Stomach (tissue), 4 donors: Measurements from ENCODE around the gene CLRN3.

Experiments used
- CTCF ChIP-seq, 7 experiments: fragments of 450-650 bp in 4 of 7; fragments of 200-600 bp in 3 of 7; sonication (generic) in 3 of 7; IDR thresholded peaks; one replicate each; pipeline ENCODE4 v1.5.1; 2016 to 2019; ENCODE audit warnings: antibody characterized with exemption in 7 of 7, control low read depth in 2 of 7, mild to moderate bottlenecking in 1 of 7
- POLR2A ChIP-seq, 4 donors: fragments of 450-650 bp; IDR thresholded peaks; one replicate each; pipeline ENCODE4 v1.6.1; 2016; ENCODE audit warnings: antibody characterized with exemption in 4 of 4, control low read depth in 2 of 4, mild to moderate bottlenecking in 1 of 4, moderate library complexity in 1 of 4
- POLR2AphosphoS5 ChIP-seq, 3 donors: sonication (generic); formaldehyde crosslinking; IDR thresholded peaks; one replicate each; pipeline ENCODE4 v1.6.1; 2016; ENCODE audit warnings: antibody characterized with exemption in 3 of 3

GRCh38 chr10:127906548-127907377 lies 14.0 kb upstream of the CLRN3 start, which contains the start of gene PTPRE:
- TF ChIP-seq POLR2A (IDR thresholded peaks at IDR 0.05) (no peak), CTCF (IDR thresholded peaks at IDR 0.05) (peak in 5 of 7 experiments; percentile 49 to 94 (median 77)), POLR2AphosphoS5 (IDR thresholded peaks at IDR 0.05) (no peak)
